CD4-positive, alpha-beta T cell treated with Interleukin-15 for 1 hour (primary cell): ENCODE measurements around the gene MRPS10.
"Not testable (repeated sequence)": the region's sequence is repeated elsewhere in the genome, so short reads cannot be mapped to it uniquely, and the experiment has no call there.

Experiments used
- DNase-seq: peaks from one replicate; pipeline ENCODE4 v3.0.0-alpha.2; 2020

The MRPS10 gene

GRCh38 chr6:42204768-42205282 lies 12.8 kb downstream of the MRPS10 start:
- DNase-seq, result no peak

GRCh38 chr6:42203183-42203582 lies 14.5 kb downstream of the MRPS10 start:
- no peak for DNase-seq

- not testable (repeated sequence) for DNase-seq
Observed at GRCh38 chr6:42202131-42202915, 15.3 kb downstream of the MRPS10 start.

- DNase-seq, result no peak
Observed at GRCh38 chr6:42201382-42201781, 16.3 kb downstream of the MRPS10 start.

GRCh38 chr6:42200035-42200434 lies 17.6 kb downstream of the MRPS10 start:
- DNase-seq, result no peak

- DNase-seq, result no peak
Observed at GRCh38 chr6:42199106-42199981, 18.3 kb downstream of the MRPS10 start.

- DNase-seq, result no peak
Observed at GRCh38 chr6:42197555-42198362, 19.9 kb downstream of the MRPS10 start.

GRCh38 chr6:42195415-42195814 lies 22.2 kb downstream of the MRPS10 start:
- no peak for DNase-seq

GRCh38 chr6:42194056-42194455 lies 23.6 kb downstream of the MRPS10 start:
- DNase-seq, result no peak

GRCh38 chr6:42193491-42193894 lies 24.2 kb downstream of the MRPS10 start:
- DNase-seq, result no peak

GRCh38 chr6:42192385-42192784 lies 25.3 kb downstream of the MRPS10 start:
- DNase-seq, result not testable (repeated sequence)

GRCh38 chr6:42190554-42191183 lies 27.0 kb downstream of the MRPS10 start:
- no peak for DNase-seq

GRCh38 chr6:42188406-42188805 lies 29.3 kb downstream of the MRPS10 start:
- DNase-seq, result no peak

- no peak for DNase-seq
Observed at GRCh38 chr6:42185597-42185996, 32.1 kb downstream of the MRPS10 start.

- no peak for DNase-seq
Observed at GRCh38 chr6:42184475-42184874, 33.2 kb downstream of the MRPS10 start.

- no peak for DNase-seq
Observed at GRCh38 chr6:42182101-42182500, 35.6 kb downstream of the MRPS10 start.

GRCh38 chr6:42179945-42180313 lies 37.7 kb downstream of the MRPS10 start:
- DNase-seq, result no peak

- DNase-seq, result no peak
Observed at GRCh38 chr6:42179261-42179944, 38.3 kb downstream of the MRPS10 start.

GRCh38 chr6:42177514-42178364 lies 39.9 kb downstream of the MRPS10 start:
- no peak for DNase-seq

- DNase-seq, result no peak
Observed at GRCh38 chr6:42176981-42177380, 40.7 kb downstream of the MRPS10 start.

GRCh38 chr6:42175860-42176259 lies 41.8 kb downstream of the MRPS10 start:
- DNase-seq, result no peak
